GM18868 (cell line): Measurements from ENCODE around the gene PRKAR2A.
"Not testable (repeated sequence)": the region's sequence is repeated elsewhere in the genome, so short reads cannot be mapped to it uniquely, and the experiment has no call there.

Experiments used
- ATAC-seq: cut with Tn5 transposase; IDR thresholded peaks from one replicate; pipeline ENCODE4 v1.9.1; 2021; ENCODE audit warnings: mild to moderate bottlenecking, moderate library complexity; ENCODE audit not compliant: unreplicated experiment

The PRKAR2A gene

DNA sequence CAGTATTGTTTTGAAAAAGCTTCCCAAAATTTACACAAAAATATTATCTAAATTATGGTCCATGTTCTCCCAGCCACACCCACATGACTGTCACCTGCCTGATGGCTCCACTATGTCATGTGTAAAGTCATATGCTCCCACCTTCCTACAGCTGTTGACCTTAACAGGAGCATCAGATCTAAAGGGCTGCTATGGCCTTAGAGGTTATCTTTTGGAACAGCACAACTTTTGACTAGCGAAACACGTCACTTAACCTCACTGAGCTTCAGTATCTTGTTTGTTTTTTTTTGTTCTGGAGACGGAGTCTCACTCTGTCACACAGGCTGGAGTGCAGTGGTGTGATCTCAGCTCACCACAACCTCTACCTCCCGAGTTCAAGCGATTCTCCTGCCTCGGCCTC, 64.4 kb downstream of the PRKAR2A start:
- ATAC-seq: no peak

DNA sequence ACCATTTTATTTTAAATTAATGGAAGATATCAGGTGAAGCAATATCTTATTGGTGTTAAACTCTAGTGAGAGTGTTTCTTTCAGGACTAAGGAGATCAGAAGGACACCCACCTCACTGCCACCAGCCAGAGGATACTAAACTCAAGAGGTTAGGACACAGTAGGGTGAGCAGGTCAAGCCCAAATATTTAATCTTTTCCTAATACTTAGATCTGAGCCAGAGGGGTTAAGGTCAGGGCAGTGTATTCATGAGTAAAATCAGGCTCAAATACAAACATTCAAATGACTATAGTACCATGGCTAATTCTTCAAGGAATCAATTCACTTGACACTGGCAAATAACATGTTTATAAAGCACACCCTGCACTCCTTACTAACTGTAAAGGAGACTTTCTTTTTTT, 65.6 kb downstream of the PRKAR2A start:
- ATAC-seq: no peak

DNA sequence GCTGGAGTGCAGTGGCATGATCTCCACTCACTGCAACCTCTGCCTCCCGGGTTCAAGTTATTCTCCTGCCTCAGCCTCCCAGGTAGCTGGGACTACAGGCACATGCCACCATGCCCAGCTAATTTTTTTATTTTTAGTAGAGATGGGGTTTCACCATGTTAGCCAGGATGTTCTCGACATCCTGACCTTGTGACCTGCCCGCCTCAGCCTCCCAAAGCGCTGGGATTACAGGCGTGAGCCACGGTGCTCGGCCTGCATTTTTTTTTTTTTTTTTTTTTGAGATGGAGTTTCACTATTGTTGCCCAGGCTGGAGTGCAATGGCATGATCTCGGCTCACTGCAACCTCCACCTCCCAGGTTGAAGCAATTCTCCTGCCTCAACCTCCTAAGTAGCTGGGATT, 69.1 kb downstream of the PRKAR2A start:
- ATAC-seq: not testable (repeated sequence)

DNA sequence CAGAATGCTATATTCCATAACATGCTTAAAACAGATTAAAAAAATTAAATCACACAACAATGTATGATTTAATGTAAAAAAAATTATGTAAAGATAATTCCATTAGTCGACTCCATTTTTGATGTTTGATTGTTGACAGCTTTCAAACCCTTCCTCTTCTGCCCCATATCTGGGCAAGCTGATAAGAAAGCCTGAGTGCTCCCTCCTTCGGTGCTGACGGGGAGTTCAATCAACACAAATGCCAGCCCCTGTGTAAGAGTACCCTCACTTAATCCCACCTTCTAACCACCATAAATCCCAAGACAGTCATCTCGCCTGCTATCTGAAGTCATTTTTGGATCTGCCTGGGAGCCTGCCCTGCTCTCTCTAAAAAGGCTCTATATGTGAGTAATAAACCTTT, 70.8 kb downstream of the PRKAR2A start:
- ATAC-seq: no peak

DNA sequence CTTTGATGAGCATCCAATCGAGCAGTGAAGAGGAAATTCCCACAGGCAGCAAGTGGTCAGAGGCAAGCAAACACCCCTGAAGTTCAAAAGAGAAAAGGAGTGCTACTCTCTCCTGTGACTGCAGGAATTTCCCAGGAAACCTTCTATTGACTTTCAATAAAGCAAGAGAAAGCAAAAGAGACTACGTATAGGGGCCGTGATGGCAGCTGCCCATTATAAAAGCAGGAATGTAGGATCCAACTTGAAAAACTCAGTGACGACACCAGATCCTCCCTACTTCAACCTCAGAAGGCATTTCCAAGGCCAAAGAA, 77.5 kb downstream of the PRKAR2A start:
- no peak for ATAC-seq

DNA sequence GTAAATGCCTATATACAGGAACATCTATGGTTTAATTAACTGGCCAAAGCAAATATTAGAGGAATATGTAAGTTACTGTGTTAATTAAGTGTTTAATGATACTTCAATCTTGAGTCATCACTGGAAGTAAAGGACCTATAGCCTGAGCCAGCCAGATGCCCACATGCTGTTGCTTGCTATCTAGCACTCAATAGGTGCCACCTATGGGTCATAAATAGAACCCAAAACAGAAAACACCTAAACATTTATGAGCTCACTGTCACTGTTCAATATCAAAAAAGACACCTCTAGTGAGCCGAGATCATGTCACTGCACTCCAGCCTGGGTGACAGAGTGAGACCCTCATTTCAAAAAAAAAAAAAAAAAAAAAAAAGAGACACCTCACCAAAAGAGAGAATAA, 82.3 kb downstream of the PRKAR2A start:
- no peak for ATAC-seq

DNA sequence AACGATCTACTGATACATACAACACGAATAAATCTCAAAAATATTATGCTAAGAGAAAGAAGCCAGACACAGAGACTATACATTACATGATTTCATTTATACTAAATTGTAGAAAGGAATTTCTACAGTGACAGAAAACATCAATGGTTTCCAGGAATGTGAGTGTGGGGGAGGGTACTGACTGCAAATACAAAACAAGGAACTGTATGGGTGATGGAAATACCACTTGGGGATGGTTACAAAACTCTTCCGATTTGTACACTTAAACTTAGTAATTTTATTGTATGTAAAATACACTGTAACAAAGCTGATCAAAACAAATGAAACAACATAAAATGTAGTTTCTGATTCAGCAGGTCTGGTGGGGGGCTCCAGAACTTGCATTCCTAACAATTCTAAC, 84.9 kb downstream of the PRKAR2A start:
- ATAC-seq: no peak

DNA sequence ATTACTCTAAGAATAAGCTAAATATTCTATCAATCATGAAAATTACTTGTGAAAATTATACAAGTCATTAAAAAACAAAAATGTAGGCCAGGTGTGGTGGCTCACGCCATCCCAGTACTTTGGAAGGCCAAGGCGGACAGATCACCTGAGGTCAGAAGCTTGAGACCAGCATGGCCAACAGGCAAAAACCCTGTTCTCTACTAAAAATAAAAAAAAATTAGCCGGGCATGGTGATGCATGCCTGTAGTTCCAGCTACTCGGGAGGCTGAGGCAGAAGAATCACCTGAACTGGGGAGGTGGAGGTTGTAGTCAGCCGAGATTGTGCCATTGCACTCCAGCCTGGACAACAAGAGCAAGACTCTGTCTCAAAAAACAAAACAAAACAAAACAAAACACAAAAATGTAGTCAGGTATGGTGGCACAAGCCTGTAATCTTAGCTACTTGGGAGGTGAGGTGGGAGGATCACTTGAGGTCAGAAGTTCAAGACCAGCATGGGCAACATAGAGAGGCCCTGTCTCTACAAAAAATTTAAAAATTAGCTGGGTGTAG, 87.6 kb downstream of the PRKAR2A start:
- ATAC-seq: not testable (repeated sequence)

DNA sequence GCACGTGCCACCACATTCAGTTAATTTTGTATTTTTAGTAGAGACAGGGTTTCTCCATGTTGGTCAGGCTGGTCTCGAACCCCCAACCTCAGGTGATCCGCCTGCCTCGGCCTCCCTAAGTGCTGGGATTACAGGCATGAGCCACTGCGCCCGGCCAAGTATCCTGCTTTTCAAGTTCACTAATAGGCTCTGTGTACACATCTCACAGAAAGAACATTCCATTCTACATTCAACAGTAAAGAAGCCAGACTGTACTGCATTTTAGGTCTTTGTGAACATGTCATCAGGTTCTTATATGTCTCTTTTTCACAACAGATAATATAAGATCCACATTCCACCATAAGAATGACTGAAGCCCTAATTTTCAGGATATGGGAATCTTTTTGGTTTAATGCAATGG, 88.1 kb downstream of the PRKAR2A start:
- not testable (repeated sequence) for ATAC-seq

DNA sequence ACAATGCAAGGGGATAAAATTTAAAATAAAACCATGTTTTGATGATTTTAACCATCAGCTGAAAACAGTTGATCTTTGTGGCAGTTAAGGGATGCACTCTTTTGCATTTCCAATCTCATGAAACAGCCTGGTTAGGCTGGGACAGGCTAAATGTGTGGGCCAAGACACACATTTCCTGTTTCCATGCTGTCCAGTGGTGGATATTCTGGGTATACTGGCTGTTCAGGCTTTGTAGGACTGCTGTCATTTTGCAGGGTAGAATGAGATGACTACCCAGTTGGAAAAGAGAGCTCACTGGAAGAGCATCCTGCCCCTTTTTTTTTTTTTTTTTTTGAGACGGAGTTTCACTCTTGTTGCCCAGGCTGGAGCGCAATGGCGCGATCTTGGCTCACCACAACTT, 88.6 kb downstream of the PRKAR2A start:
- no peak for ATAC-seq

DNA sequence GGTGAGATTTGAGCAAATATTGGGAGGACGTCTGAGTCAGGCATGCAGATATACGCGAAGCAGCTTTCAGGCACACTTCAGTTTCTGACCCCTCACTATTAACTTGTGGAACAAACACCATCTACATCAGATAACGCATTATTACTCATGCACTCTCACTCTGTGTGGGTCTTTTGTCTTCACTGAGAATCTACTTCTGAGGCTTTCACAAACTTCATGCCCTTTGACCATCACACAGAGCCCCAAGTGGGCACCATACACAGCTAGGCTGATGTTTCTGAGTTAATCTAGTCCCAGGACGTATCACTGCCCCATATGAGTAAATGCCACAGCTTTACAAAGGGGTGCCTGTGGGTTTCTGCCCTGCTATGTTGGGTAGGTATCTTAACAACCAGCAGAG, 91.0 kb downstream of the PRKAR2A start:
- no peak for ATAC-seq

DNA sequence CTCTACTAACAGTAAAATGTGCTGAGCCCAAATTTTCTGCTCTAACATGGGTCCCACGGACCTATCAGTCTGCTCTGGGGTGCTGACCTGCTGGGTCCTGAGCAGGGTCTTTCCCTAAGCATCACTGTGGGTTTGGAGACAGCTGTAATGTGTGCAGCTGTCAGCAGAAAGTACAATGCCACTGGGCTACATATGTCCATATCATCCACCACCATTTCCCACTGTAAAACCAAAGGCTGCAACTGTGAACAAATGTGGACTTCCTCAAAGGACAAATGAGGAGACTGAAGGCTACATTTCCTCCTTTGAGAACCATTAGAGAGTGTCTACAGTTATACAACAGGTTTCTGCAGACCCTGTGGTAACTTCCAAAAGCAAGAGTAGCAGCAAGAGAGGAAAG, 96.8 kb downstream of the PRKAR2A start:
- no peak for ATAC-seq

DNA sequence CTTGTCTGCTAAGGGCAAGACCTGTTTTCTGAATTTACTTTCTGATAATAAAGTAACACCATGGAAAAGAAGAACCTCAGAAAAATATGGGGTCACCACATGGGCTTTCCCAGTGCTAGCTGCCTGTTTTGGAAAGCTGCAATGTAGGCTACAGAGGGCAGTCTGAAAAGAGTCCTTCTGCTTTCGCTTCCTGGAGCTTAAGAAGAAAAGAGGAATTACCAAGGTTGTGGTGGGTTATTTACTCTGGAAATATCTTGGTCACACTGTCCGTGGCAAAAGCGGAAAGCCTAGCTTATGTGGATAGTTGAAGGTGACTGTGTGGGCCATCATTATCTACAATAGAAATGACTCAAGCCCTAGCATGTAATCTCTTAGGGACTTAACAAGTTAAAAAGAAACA, 98.9 kb downstream of the PRKAR2A start:
- no peak for ATAC-seq

DNA sequence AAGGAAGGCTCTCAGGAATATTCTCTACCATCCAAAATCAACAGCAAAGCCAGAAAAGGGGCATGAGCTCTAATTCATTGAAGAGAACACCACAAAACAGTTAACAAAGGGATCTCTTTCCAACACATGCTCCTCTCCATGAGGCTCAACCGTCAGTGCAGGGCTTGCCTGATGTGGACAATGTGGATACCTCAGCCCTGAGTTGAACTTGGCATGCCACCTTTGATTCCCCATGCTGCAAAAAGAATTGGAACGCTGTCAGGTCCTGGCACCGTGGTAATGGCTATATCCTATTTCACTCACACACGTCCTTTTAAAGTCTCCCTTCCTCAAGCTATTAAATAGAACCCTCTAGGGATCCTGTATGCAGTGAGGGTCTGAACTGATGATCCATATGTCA, 100.0 kb downstream of the PRKAR2A start:
- no peak for ATAC-seq

DNA sequence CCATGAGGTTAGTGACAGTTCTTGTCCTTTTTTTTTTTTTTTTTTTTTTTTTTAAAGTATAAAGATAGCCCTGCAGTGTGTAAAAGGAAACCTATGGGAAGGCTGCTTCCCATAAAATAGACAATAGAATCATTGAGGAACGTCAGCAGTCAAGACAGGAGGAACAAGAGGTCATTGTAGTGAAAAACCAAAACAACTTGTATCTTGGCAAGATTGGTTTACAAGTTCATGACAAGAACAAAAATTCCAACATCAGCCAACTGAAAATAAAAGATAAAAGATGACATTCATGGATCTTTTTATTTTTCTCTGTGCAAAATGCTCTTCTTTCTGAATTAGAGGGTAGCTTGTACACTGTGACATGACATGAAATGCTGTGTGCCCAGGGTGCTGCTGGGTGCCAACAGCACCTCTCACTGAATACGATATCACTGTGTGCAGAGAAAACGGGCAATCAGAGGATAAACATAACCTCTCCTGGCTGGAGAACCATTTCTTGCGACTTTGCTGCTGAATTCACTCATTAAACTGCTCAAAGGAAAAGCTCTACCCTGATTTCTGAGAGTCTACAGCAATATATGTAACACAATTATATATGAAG, 100.6 kb downstream of the PRKAR2A start:
- no peak for ATAC-seq

DNA sequence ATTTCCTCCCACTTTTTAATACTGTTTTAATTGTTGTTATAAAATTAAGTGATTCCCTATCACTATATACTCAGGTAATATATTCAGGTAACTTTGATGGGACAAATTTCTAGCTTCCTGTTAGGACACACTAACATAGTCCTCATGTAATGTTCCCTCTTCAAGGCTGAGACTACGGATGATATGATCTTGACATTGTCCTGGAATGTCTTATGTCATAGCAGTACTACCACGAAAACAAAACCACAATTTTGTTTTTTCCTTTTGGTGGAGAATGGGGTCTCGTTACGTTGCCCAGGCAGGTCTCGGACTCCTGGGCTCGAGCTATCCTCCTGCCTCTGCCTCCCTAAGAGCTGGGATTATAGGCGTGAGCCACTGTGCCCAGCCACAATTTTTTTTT, 103.9 kb downstream of the PRKAR2A start:
- no peak for ATAC-seq

DNA sequence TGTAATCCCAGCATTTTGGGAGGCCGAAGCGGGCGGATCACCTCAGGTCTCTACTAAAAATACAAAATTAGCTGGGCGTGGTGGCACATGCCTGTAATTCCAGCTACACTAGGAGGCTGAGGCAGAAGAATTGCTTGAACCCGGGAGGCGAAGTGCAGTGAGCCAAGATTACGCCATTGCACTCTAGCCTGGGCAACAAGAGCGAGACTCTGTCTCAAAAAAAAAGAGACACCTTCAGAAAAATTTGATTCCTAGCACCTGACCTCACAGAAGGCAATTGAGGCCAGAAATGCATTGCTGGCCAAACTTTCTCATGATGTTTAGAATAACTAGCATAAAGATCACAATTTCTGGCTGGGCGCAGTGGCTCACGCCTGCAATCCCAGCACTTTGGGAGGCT, 106.4 kb downstream of the PRKAR2A start:
- ATAC-seq: not testable (repeated sequence)

DNA sequence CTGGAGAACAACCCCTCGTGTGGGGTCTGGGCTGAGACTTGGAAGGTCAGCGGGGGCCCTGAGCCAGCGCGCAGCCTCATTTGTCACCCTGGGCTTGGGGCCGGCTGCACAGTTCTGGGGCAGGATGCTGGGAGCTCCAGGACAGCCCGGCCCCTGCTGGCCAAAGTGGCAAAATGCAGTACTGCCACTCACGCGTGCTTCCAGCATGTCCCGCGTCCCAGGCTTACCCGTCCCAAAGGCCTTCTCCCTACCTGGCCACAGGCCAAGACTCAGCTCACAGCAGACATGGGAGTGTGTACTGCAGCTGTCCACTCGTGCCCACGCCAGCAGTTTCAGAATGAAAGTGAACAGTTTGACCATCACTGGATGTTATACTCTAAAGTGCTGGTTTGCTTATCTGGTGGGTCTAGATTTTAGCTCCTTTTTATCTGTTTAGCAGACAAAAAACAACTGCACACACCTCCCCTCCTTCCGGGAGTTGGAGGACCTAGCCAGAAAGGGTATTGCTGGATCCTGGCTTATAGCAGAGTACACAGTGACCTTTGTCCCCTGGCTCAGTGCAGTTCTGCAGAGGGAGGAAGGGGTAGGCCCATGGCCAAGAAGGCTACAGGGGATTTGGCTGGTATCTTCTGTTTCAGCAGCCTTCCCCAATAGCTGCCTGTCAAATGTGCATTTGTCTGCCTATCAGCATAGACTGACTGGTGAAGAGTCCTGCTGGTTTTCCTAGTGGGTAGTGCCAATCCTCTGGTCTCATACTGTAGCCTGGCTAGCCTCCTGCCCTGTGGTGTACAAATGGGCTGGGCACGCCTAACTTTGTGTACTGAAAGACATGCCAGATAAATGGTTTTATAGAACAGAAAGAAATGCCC, 107.5 kb downstream of the PRKAR2A start:
- ATAC-seq: peak; percentile 72

DNA sequence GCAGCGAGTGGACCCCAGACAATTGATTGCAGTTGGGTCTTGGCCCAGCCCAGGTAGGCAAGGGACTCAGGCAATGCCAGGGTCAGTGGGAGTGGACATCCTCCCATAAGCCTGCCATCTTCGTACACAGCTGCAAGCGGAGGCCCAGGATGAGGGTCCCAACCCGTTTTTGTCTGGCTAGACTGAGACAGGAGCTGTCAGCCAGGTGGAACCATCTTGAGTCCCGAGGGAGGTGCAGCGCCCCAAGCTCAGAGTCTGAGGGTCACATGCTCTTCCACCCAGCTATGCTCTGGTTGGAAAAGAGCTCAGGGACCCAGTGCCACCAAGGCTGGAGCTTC, 108.1 kb downstream of the PRKAR2A start:
- ATAC-seq: peak; percentile 10

DNA sequence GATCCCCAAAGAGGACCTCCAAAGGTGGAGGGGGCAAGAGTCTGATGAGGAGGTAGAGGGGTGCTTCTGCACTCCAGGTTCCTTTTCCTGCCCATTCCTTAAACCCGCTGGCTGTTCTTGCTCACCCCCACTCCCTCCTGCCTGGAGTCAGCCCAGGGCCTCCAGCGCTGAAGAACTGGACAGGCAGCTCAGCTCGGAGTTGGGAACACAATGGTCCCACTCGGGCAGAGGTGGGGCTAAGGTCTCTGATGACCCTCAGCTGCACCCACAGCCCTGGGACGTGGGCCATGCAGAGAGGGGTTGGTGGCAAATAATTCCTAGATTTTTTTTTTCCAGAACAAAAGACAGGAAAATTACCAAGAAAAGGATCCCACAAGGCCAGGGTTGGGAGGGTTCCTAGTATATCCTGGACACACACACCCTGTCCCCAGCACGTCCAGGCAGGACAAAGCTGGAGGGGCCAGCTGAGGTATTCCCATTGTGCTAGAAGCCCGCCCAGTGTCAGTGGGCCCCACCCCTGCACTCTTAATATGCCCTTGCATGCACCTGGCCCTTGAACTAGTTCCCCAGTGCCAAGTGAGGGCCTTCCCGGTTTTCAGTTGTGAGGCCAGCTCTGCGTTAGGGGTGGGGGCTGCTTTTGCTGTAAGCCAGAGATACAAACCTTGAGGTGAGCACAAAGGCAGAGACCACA, 108.6 kb downstream of the PRKAR2A start:
- ATAC-seq: no peak

DNA sequence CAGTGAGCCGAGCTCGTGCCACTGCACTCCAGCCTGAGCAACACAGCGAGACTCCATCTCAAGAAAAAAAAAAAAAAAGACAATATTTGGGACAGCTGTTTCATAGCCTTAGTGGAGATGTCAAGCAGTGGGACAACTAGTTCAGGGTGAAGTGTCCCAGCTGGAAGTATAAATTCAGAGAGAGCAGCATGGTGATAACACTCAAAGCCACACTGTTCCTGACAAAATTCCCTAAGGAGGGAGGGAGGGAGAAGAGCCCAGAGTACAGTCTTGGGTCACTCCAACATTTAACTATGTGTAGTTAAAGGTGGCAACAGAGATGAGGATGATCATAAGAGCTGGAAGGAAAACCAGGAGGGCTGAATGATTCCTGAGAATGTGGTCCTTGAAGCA, 109.5 kb downstream of the PRKAR2A start:
- ATAC-seq: no peak
